ENCODE data around the gene SEL1L. TPM values are rescaled to one million over a fixed set of nuclear protein-coding genes. Genes with fewer than 3 reads are reported as not detected.

SEL1L gene
- total RNA-seq, 2 donors from 2014 or later: 62.9 to 64.0 TPM

- Mint-ChIP-seq H3K4me3 (no peak overlapping the region), H3K4me1 (peaks cover 19% of the 10 kb centered on the region), H3K27ac (peak overlapping the region; percentile 59), H3K27me3 (ENCODE audit: insufficient read depth) (peaks cover 3% of the 10 kb centered on the region), H3K9me3 (no peaks in the 10 kb centered on the region), H3K36me3 (ENCODE audit: low read depth) (no peaks in the 10 kb centered on the region)
- H3K4me3 ChIP-seq (ENCODE audit: low read length): no peak overlapping the region
- no peak overlapping the region for H3K9ac ChIP-seq (ENCODE audit: extremely low read depth, low read length, poor library complexity, severe bottlenecking)
- H3K27ac ChIP-seq (ENCODE audit: low read depth, low read length): no peak overlapping the region
- no peaks in the 10 kb centered on the region for H3K36me3 ChIP-seq (ENCODE audit: control insufficient read depth, insufficient read depth, low read length)
- TF ChIP-seq CTCF (conservative IDR thresholded peaks at IDR 0.05): no peak
- no peaks in the 10 kb centered on the region for H3K27me3 ChIP-seq (ENCODE audit: control insufficient read depth, insufficient read depth, low read length, poor library complexity, severe bottlenecking)
- no peak for DNase-seq
- no peaks in the 10 kb centered on the region for H3K4me1 ChIP-seq (ENCODE audit: control insufficient read depth, insufficient read depth, low read length)
- WGBS, 2 experiments (ENCODE audit: insufficient coverage in 1 of 2, insufficient read length in 1 of 2): 88 to 90% methylated on average over 3 of the region's 3 CpGs
- no peaks in the 10 kb centered on the region for H3K9me3 ChIP-seq (ENCODE audit: control insufficient read depth, low read length)
Observed at GRCh38 chr14:81450976-81451375, 82.7 kb downstream of the SEL1L start.

GRCh38 chr14:81450100-81450531 lies 83.5 kb downstream of the SEL1L start:
- no peak for TF ChIP-seq CTCF (conservative IDR thresholded peaks at IDR 0.05)
- Histone ChIP-seq H3K27ac (ENCODE audit: low read depth, low read length) (no peak overlapping the region), H3K27me3 (ENCODE audit: control insufficient read depth, insufficient read depth, low read length, poor library complexity, severe bottlenecking) (no peaks in the 10 kb centered on the region), H3K9me3 (ENCODE audit: control insufficient read depth, low read length) (no peaks in the 10 kb centered on the region), H3K9ac (ENCODE audit: extremely low read depth, low read length, poor library complexity, severe bottlenecking) (no peak overlapping the region), H3K4me1 (ENCODE audit: control insufficient read depth, insufficient read depth, low read length) (no peaks in the 10 kb centered on the region), H3K36me3 (ENCODE audit: control insufficient read depth, insufficient read depth, low read length) (no peaks in the 10 kb centered on the region), H3K4me3 (ENCODE audit: low read length) (no peak overlapping the region)
- Mint-ChIP-seq H3K27ac (peak overlapping the region; percentile 45), H3K36me3 (ENCODE audit: low read depth) (no peaks in the 10 kb centered on the region), H3K4me3 (no peak overlapping the region), H3K9me3 (no peaks in the 10 kb centered on the region), H3K4me1 (peaks cover 19% of the 10 kb centered on the region), H3K27me3 (ENCODE audit: insufficient read depth) (peaks cover 3% of the 10 kb centered on the region)
- peak; percentile 73 for DNase-seq
- 63 to 65% methylated on average over 4 to 10 of the region's 10 CpGs for WGBS, 2 experiments (ENCODE audit: insufficient coverage in 1 of 2, insufficient read length in 1 of 2)

GRCh38 chr14:81449576-81449975 lies 84.1 kb downstream of the SEL1L start:
- Histone ChIP-seq H3K9ac (ENCODE audit: extremely low read depth, low read length, poor library complexity, severe bottlenecking) (no peak overlapping the region), H3K27me3 (ENCODE audit: control insufficient read depth, insufficient read depth, low read length, poor library complexity, severe bottlenecking) (no peaks in the 10 kb centered on the region), H3K4me3 (ENCODE audit: low read length) (no peak overlapping the region), H3K27ac (ENCODE audit: low read depth, low read length) (no peak overlapping the region), H3K9me3 (ENCODE audit: control insufficient read depth, low read length) (no peaks in the 10 kb centered on the region), H3K4me1 (ENCODE audit: control insufficient read depth, insufficient read depth, low read length) (no peaks in the 10 kb centered on the region), H3K36me3 (ENCODE audit: control insufficient read depth, insufficient read depth, low read length) (no peaks in the 10 kb centered on the region)
- no peak for TF ChIP-seq CTCF (conservative IDR thresholded peaks at IDR 0.05)
- Mint-ChIP-seq H3K9me3 (no peaks in the 10 kb centered on the region), H3K27ac (no peak overlapping the region), H3K4me3 (no peak overlapping the region), H3K36me3 (ENCODE audit: low read depth) (no peaks in the 10 kb centered on the region), H3K27me3 (ENCODE audit: insufficient read depth) (peaks cover 3% of the 10 kb centered on the region), H3K4me1 (peaks cover 19% of the 10 kb centered on the region)
- 78 to 85% methylated on average over 5 to 6 of the region's 6 CpGs for WGBS, 2 experiments (ENCODE audit: insufficient coverage in 1 of 2, insufficient read length in 1 of 2)
- DNase-seq: no peak

Data from endodermal cell (in vitro differentiated cells).